Activated CD4-positive, alpha-beta T cell treated with anti-CD3 and anti-CD28 coated beads, Interleukin-2, amount 10 ng/mL, durations not matched to agents 24 days and 14 days (primary cell): ENCODE data around the gene ALDH9A1. TPM values are rescaled to one million over a fixed set of nuclear protein-coding genes. Genes with fewer than 3 reads are reported as not detected.
"Not testable (repeated sequence)": the region's sequence is repeated elsewhere in the genome, so short reads cannot be mapped to it uniquely, and the experiment has no call there.

ENCODE experiments used
- DNase-seq: peaks from one replicate; pipeline ENCODE4 v3.0.0; 2022
- H3K27ac Mint-ChIP-seq: one replicate; pipeline ENCODE4 v1.8.0; 2022; ENCODE audit warnings: mild to moderate bottlenecking, mixed read lengths
- H3K27me3 Mint-ChIP-seq: one replicate; pipeline ENCODE4 v1.8.0; 2022; ENCODE audit warnings: mixed read lengths
- H3K36me3 Mint-ChIP-seq: one replicate; pipeline ENCODE4 v1.8.0; 2022; ENCODE audit warnings: low read depth, mild to moderate bottlenecking, mixed read lengths
- H3K4me1 Mint-ChIP-seq: one replicate; pipeline ENCODE4 v1.8.0; 2021; ENCODE audit warnings: mixed read lengths
- H3K4me3 Mint-ChIP-seq: one replicate; pipeline ENCODE4 v1.8.0; 2022; ENCODE audit warnings: mild to moderate bottlenecking, moderate library complexity, mixed read lengths
- H3K9me3 Mint-ChIP-seq: one replicate; pipeline ENCODE4 v1.8.0; 2021; ENCODE audit warnings: mixed read lengths
- intact Hi-C: fragments of 100-400 bp; cut with micrococcal nuclease; formaldehyde crosslinking; loops from one replicate; pipeline ENCODE4 v1.15.1; 2023
- total RNA-seq: library from RNA; stranded (reverse); gene quantifications from 2 replicates; pipeline ENCODE4 v1.2.3, GENCODE V29; 2022

Gene ALDH9A1
- total RNA-seq, 1 donor from 2014 or later = 41.8 TPM

DNA sequence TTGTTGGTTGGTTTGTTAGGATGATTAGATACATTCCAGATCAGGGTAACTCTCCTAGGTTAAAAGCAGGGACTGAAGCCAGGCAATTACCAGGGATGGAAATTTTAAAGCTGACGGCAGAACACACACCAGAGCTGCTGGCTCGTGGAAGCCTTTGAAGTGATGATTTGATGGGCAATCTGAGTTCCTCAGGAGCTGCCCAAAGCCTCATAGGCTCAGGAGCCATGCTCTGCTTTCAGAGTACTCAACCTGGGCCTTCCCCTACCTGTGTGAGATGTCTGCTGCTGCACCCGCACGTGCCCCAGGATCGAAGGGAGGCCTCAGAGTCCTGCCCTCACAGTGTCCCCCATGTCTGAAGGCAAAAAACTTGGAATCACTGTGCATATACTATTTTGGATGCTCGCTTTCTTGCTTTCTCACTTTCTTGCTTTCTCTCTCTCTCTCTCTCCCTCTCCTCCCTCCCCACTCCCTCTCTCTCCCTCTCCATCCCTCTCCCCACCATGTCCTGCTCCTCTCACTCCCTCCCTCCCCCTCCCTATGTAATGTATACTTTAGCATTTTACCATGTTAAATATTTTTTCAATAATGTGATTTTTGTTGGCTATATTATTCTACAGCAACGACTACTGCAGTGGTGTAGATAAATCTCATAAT is 49.3 kb downstream of the ALDH9A1 start:
- peaks cover 16% of the 10 kb centered on the region for H3K4me1 Mint-ChIP-seq
- no peaks in the 10 kb centered on the region for H3K9me3 Mint-ChIP-seq
- peaks cover 14% of the 10 kb centered on the region for H3K36me3 Mint-ChIP-seq
- H3K27ac Mint-ChIP-seq = no peak overlapping the region
- H3K4me3 Mint-ChIP-seq = no peak overlapping the region
- intact Hi-C loops = no loop called here
- H3K27me3 Mint-ChIP-seq = no peaks in the 10 kb centered on the region
- no peak for DNase-seq

GRCh38 chr1:165647970-165648369 is 50.4 kb downstream of the ALDH9A1 start:
- H3K36me3 Mint-ChIP-seq = peaks cover 8% of the 10 kb centered on the region
- no peak for DNase-seq
- intact Hi-C loops = no loop called here
- H3K27me3 Mint-ChIP-seq = no peaks in the 10 kb centered on the region
- H3K27ac Mint-ChIP-seq = no peak overlapping the region
- no peak overlapping the region for H3K4me3 Mint-ChIP-seq
- no peaks in the 10 kb centered on the region for H3K9me3 Mint-ChIP-seq
- H3K4me1 Mint-ChIP-seq = peaks cover 16% of the 10 kb centered on the region

- Mint-ChIP-seq H3K27ac (no peak overlapping the region), H3K4me3 (no peak overlapping the region), H3K27me3 (no peaks in the 10 kb centered on the region), H3K4me1 (peaks cover 16% of the 10 kb centered on the region), H3K9me3 (no peaks in the 10 kb centered on the region), H3K36me3 (peaks cover 8% of the 10 kb centered on the region)
- intact Hi-C loops = no loop called here
- DNase-seq = no peak
These were observed 50.8 kb downstream of the ALDH9A1 start for GRCh38 chr1:165647517-165647916.

DNA sequence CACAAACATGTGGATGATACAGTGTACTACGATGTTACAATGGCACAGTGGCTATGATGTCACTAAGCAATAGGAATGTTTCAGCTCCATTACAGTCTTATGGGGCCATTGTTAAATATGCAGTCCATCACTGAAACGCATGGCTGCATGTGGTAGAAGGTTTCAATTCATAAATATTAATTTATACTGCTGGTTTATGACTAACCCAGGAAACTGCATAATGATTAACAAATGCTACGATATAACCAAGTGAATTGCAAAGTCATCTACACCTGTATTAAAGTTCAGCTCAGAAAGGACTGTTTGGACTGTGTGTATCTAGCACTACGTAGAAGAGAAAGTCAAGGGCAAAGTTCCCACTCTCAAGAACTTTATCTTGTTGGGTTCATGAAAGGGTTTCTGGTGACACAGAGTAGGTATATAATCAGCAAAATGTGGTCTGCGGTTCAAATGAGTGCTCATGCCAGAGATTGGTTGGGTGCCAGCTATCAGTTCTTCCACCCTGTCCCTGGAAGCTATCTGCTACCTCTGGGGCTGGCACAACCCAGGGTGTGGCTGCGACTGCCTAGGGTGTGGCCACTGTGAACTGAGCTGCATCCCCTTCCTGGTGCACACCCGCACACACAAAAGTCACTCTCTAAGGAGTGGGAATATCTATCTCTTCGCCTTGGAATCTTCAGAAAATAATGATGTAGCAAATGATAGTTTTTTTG is 52.6 kb downstream of the ALDH9A1 start:
- Mint-ChIP-seq H3K9me3 (no peaks in the 10 kb centered on the region), H3K4me3 (no peak overlapping the region), H3K4me1 (peaks cover 20% of the 10 kb centered on the region), H3K27ac (no peak overlapping the region), H3K27me3 (no peaks in the 10 kb centered on the region), H3K36me3 (peaks cover 1% of the 10 kb centered on the region)
- peak; percentile 60 for DNase-seq
- intact Hi-C loops = no loop called here

GRCh38 chr1:165644064-165644735 is 54.2 kb downstream of the ALDH9A1 start:
- Mint-ChIP-seq H3K36me3 (peaks cover 1% of the 10 kb centered on the region), H3K27ac (no peak overlapping the region), H3K27me3 (no peaks in the 10 kb centered on the region), H3K9me3 (no peaks in the 10 kb centered on the region), H3K4me1 (peaks cover 29% of the 10 kb centered on the region), H3K4me3 (no peak overlapping the region)
- intact Hi-C loops = loop anchor here (5.0 kb wide), 2 partner anchors 33 to 42 kb away; no protein-coding TSS in a partner anchor
- DNase-seq = no peak

DNA sequence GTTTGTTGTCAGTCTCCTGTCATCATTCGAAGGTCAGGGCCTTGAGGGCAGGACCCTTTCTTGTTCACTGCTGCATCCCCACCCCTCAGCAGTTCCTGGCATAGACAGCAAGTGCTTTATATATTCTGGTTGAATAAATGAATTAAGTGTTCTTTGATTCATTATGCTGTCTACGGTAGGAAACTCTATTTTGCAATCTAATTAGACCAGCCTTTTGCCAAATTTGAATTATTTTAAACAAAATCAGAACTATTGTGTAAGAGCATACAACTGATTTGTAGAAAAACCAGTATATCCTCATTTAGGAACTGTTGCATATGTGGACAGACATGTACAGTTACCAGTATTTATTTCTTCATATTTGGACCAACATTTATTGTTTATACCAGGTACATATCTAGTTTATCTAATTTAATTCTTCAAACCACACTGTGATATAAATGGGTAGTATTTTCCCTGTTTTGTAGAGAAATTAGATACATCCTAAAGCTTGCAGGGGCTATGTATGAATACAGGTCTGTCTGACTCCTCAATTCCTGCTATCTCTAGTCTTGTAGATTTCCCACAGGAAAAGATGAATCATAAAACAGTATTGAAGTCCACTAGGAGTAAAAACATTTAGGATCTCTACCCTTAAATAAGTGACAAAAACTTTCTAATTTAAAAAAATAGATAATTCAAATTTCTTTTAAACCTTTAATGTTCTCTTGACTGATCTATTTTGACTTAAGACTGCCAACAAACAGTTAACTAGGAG is 57.0 kb downstream of the ALDH9A1 start:
- Mint-ChIP-seq H3K36me3 (peaks cover 5% of the 10 kb centered on the region), H3K4me1 (peaks cover 21% of the 10 kb centered on the region), H3K27ac (no peak overlapping the region), H3K27me3 (no peaks in the 10 kb centered on the region), H3K9me3 (no peaks in the 10 kb centered on the region), H3K4me3 (no peak overlapping the region)
- DNase-seq = no peak
- intact Hi-C loops = loop anchor here (5.0 kb wide), 2 partner anchors 36 to 39 kb away; no protein-coding TSS in a partner anchor

- DNase-seq = no peak
- no peak overlapping the region for H3K4me3 Mint-ChIP-seq
These were observed 58.3 kb downstream of the ALDH9A1 start for GRCh38 chr1:165639821-165640623.

GRCh38 chr1:165638211-165638610 is 60.2 kb downstream of the ALDH9A1 start:
- H3K36me3 Mint-ChIP-seq, H3K4me3 Mint-ChIP-seq, H3K9me3 Mint-ChIP-seq, intact Hi-C loops, H3K27ac Mint-ChIP-seq, DNase-seq, H3K27me3 Mint-ChIP-seq: not testable (repeated sequence)
- H3K4me1 Mint-ChIP-seq = peaks cover 21% of the 10 kb centered on the region

More at GRCh38 chr1:165639821-165640623, 58.3 kb downstream of the ALDH9A1 start:
- intact Hi-C loops = loop anchor here (5.0 kb wide), 2 partner anchors 37 to 38 kb away; no protein-coding TSS in a partner anchor
- peaks cover 5% of the 10 kb centered on the region for H3K36me3 Mint-ChIP-seq
- H3K4me1 Mint-ChIP-seq = peaks cover 12% of the 10 kb centered on the region
- no peaks in the 10 kb centered on the region for H3K27me3 Mint-ChIP-seq
- peak overlapping the region; percentile 27 for H3K27ac Mint-ChIP-seq
- no peaks in the 10 kb centered on the region for H3K9me3 Mint-ChIP-seq

DNA sequence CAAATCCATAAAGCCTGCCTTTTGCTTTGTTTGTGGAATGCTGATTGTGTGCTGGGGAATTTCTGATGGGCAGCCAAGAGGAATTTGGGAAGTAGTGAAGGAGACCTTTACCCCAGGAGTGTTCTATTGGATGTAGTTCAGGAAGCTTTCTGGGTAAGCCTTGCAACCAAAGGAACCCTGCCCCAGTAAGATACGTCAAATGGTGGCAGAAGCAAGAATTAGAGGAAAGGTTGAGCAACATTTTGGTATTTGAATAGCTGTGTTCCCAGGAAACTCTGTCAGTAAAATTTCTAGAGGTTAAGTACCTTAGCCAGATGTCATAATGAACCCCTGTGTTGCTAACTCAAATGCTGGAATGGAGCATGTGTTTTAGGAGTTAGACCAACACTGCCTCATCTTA is 60.9 kb downstream of the ALDH9A1 start:
- no peaks in the 10 kb centered on the region for H3K9me3 Mint-ChIP-seq
- H3K27me3 Mint-ChIP-seq = peaks cover 3% of the 10 kb centered on the region
- H3K27ac Mint-ChIP-seq = no peak overlapping the region
- intact Hi-C loops = no loop called here
- DNase-seq = no peak
- H3K4me1 Mint-ChIP-seq = peaks cover 24% of the 10 kb centered on the region
- H3K36me3 Mint-ChIP-seq = peaks cover 5% of the 10 kb centered on the region
- no peak overlapping the region for H3K4me3 Mint-ChIP-seq

DNA sequence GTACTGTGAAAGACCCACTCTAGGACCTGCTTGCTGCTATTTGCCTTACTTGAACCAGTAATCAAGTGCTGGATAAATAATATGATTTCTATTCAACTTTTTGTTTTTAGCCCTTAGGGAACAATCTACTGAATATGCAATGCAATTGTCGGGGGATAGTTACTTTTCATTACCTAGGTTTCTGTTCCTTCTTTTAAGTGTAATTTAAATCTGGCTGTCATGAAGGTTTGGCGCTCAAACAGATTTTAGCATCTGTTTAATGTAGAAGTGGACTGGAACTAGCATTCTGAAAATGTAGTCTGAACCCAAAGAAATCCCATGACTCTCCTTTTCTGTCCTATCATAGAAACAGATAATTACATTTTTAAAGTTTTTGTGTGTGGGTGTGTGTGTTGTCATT is 62.5 kb downstream of the ALDH9A1 start:
- no peak for DNase-seq
- H3K27me3 Mint-ChIP-seq = peaks cover 3% of the 10 kb centered on the region
- no peaks in the 10 kb centered on the region for H3K9me3 Mint-ChIP-seq
- H3K4me3 Mint-ChIP-seq = no peak overlapping the region
- no peak overlapping the region for H3K27ac Mint-ChIP-seq
- intact Hi-C loops = no loop called here
- peaks cover 5% of the 10 kb centered on the region for H3K36me3 Mint-ChIP-seq
- H3K4me1 Mint-ChIP-seq = peaks cover 20% of the 10 kb centered on the region

DNA sequence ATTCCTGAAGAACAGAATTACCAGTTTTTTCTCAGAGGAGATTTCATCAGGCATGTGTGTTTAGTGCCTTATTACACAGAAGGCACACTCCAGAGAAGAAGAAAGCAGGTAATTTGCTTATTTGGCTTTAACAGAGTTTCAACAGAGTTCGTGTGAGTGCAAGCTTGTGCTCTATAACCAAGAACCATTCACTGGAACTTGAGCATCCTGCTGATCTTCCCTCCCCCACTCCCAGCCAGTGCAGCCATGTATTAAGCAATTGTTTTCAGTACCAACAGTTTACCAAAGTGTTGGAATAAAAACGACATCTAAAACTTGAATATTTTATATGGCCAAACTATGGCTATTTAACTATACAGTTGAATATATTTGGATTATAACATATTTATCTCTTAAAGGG is 63.0 kb downstream of the ALDH9A1 start:
- Mint-ChIP-seq H3K27ac (no peak overlapping the region), H3K9me3 (no peaks in the 10 kb centered on the region), H3K36me3 (peaks cover 5% of the 10 kb centered on the region), H3K27me3 (peaks cover 3% of the 10 kb centered on the region), H3K4me1 (peaks cover 17% of the 10 kb centered on the region), H3K4me3 (no peak overlapping the region)
- no peak for DNase-seq
- intact Hi-C loops = no loop called here

GRCh38 chr1:165634154-165634921 is 64.0 kb downstream of the ALDH9A1 start:
- H3K36me3 Mint-ChIP-seq = peaks cover 5% of the 10 kb centered on the region
- H3K9me3 Mint-ChIP-seq = no peaks in the 10 kb centered on the region
- no peak overlapping the region for H3K4me3 Mint-ChIP-seq
- H3K4me1 Mint-ChIP-seq = peaks cover 17% of the 10 kb centered on the region
- no peak overlapping the region for H3K27ac Mint-ChIP-seq
- DNase-seq = no peak
- H3K27me3 Mint-ChIP-seq = peaks cover 5% of the 10 kb centered on the region
- intact Hi-C loops = no loop called here
